HG03095 (cell line): Measurements from ENCODE around the gene BOD1.

Experiments
- ATAC-seq: cut with Tn5 transposase; IDR thresholded peaks from one replicate; pipeline ENCODE4 v1.9.1; 2021; ENCODE audit warnings: moderate library complexity; ENCODE audit not compliant: unreplicated experiment

Gene BOD1

GRCh38 chr5:173581408-173582215 is 34.8 kb downstream of the BOD1 start:
- ATAC-seq, result no peak

DNA sequence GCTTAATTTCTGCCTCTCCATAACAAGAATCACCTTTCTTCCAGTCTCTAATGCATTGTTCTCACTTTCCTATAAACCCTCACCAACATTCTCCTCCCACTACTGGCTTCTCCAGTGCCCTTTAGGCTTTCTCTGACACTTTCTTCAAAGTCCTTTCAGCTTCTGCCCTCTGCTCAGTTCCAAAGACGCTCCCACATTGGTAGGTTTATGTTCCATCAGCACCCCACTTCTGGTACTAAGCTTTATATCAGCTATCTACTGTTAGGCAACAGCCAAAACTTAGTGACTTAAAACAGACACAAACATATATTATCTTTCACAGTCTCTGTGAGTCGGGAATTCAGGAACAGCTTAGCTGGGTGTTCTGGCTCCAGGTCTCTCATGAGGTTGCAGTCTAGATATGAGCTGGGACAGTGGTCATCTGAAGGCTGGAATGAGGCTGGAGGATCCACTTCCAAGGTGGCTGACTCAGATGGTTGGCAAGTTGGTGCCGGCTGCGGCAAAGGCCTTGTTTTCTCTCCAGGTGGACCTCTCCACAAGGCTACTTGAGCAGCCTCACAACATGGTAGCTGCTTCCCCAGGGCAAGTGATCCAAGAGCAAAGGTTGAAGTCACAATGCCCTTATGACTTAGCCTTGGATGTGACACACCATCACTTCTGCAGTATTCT is 37.4 kb downstream of the BOD1 start:
- ATAC-seq, result no peak

GRCh38 chr5:173577817-173578216 is 38.6 kb downstream of the BOD1 start:
- ATAC-seq, result no peak

GRCh38 chr5:173577166-173577565 is 39.3 kb downstream of the BOD1 start:
- no peak for ATAC-seq

- no peak for ATAC-seq
Observed at GRCh38 chr5:173575985-173576384, 40.5 kb downstream of the BOD1 start.

DNA sequence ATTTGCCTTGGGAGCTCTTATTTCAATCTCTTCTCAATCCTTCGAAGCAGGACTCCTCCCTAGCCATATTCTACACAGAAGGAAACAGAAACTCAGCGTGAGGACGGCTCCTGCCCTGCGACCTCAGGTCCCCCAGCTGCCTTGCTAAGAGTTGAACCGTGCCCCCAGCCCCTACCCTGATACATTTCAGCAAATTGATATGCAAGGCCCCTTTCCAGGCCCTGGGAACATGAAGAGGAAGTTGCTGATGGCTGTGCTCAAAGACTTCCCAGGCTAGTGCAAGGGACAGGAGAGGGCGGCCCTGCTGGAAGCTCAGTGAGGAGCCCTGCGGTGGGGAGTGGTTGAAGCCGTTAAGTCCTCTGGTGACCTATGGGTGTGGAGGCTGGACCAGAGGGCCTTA is 41.5 kb downstream of the BOD1 start:
- ATAC-seq, result no peak

DNA sequence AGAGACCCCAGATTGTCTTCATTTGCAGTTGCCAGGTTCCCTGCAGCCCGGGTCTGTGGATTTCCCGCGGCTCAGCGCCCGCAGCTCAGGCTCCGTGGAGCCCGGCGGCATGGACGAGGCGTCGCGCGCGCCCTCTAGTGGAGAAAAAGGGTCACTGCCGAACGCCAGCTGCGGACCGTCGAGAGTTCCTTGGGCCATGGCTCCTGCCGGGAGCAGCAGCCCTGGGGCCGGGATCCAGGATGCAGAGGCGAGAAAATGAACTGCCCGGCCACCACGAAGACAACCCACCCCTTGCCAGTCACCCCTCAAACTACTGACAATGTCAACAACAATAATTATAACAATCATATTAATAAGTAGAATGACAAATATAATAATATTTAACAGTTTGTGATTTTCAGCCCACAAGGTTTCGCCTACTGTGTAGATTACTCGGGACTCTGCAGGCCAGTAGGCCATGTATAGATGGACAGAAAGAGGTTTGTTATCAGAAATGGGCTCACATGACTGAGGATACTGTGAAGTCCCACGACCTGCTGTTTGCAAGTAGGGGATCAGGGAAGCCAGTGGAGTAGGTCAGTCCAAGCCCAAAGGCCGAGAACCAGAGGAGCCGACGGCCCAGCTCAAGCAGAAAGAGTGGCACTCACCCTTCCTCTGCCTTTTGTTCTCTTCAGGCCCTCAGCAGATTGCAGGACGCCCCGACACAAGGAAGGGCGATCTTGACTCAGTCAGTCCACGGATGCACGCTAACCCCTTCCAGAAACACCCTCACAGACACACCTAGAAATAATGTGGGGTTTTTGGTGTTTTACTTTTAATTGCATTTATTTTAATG is 43.1 kb downstream of the BOD1 start:
- no peak for ATAC-seq

DNA sequence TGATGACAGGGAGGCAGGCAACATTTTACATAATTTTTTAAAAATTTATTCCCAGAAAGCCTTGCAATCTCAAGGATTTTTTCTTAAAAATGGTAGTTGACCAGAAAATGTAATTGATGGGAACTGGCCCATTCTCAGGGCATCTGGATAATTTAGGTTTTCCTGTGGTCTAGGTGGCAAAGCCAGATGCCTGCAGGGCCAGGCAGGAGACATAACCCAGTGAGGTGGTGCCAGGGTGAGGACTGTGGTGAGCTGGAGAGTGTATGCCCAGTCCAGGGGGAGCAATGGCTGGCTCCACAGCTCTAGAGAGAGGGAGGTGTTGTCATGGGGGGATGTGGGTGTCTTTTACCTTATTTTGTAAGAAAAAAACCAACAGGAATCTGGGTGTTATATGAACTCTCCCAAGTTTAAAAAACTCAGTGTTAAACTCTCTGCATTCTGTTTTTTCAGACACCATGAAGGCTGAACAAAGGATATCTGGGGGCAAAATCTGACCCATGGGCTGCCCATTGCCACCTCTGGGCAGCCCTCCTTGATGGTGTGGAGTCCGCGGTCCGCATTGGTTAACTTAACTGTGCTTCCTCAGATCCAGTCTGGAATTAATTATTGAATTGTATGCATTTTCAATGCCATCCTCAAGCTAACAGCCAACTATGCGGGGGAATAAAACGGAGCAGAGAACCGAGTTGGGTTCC is 43.9 kb downstream of the BOD1 start:
- ATAC-seq, result no peak

DNA sequence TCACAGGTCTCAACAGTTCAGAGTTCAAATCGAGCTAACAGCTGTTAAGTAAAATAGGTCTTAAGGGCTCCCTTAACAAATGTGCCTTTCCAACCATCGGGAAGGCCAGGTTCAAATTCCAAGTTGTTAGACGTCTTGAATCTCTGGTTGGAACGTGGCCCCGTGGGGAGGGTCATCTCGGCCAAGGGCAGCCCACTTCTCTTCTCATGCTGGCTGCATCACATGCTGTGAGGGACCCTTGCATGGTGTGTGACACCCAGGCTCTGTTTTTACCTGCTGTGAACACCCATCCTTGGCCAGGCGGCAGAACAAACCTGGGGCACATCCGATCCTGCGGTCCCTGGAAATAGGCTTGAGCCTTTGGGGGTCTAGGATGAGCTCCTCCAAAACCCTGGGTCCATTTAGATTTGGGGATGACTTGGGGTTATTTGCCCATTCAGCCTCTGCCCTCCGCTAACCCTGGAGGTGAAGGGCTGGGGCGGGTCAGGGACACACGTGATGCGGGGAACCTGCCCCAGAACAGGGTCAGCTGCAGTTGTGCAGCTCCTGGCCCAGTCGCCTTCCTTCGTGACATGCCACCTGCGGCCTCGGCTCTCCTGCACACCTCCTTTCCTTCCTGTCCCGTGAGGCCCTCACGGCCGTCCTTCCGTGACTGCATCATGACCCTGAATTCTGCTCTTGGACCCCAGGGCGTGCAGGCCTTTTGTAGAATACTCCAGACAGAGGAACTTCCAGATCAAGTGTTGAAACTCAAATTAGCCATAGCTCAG is 45.9 kb downstream of the BOD1 start:
- ATAC-seq, result no peak

DNA sequence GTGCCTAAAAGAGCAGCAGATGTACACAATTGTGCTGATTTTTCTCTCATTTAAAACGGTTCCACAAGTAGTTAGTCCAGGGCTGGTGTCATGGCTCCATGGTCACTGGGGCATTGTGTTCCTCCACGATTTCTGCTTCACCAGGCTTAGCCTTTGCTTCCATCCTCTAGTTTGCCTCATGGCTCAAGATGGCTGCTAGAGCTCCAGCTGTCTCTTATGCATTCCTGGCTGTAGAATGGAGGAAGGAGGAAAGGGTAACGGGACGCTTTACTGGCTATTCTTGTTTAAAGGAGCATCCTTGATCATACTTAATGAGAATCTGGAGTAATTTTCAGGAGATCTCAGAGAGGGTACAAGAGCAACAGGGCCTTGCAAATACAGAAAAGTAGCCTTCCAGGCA is 47.7 kb downstream of the BOD1 start:
- ATAC-seq, result no peak

GRCh38 chr5:173568128-173568527 is 48.3 kb downstream of the BOD1 start:
- no peak for ATAC-seq

DNA sequence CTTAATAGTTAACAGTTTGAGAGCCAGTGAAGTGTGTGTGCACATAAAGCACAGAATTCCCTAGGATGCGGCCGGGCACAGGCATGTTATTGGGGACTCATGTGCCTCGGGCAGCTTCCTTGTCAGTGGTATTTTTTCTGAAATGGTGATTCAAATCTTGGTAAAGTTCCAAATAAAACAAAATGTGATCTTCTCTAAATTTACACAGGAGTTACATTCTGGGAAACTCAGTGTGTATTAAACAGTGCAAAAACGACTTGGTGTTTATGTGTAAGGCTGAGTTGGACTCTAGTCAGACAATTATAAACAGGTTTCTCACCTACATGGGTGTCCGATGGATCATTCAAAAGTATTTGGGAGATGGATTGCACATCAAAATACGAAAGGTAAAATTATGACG is 48.9 kb downstream of the BOD1 start:
- no peak for ATAC-seq

DNA sequence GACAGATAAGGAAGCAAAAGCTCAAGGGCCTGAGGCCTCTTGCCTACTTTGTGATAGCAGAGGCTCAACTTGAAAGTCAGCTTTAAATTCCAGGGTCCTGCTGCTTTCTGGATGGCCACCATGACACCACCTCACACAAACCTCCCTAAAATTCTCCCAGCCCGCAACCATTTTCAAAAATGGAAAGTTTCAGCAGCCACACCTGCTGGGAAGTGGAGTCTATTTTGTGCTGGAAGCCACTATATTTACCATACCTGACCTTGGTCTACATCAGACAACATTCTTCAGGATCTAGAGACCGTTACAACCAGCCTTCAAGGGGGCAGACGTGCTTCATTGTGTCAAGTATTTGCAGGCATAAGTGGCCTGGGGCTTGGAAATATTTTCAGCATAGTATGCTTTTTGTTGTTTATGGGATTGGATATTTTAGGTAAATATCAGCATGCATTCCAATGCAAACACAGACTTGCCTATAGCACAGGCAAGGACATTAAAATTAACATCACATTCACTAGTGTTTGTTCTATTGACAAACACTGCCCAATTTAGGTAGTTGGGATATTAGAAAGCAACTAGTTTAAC is 50.9 kb downstream of the BOD1 start:
- no peak for ATAC-seq

- ATAC-seq, result no peak
Observed at GRCh38 chr5:173564106-173564505, 52.3 kb downstream of the BOD1 start.

DNA sequence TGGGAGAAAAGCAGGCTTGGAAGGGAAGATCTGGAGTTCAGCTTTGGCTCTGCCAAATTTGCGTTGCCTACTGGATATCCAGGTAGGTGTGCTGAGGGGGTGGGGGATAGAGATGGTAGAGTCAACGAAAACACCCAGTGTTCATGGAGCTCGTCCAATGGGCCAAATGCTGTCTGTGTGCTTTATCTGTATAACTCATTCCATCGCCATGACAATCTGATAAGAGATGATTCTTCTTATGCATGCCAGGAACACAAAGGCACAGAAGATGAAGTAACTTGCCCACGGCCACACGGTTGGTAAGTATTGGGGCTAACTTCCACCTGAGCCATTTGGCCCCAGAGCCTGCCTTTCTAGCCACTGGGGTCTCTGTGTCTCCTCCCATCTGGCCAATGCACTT is 53.2 kb downstream of the BOD1 start:
- no peak for ATAC-seq

GRCh38 chr5:173562451-173562850 is 54.0 kb downstream of the BOD1 start:
- ATAC-seq, result no peak
